H1 (cell line): ENCODE measurements around the gene IL16. TPM values are rescaled to one million over a fixed set of nuclear protein-coding genes. Genes with fewer than 3 reads are reported as not detected.

Experiments
- E2F6 ChIP-seq: IDR thresholded peaks from 2 replicates; pipeline ENCODE4 v1.6.1; 2012; ENCODE audit warnings: inconsistent platforms
- KDM5A ChIP-seq: fragments of 200-600 bp; IDR thresholded peaks from 2 replicates; pipeline ENCODE4 v1.7.1; 2012; ENCODE audit warnings: mild to moderate bottlenecking, low read length, inconsistent platforms, mixed read lengths
- polyA plus RNA-seq, 7 experiments: library from polyadenylated mRNA; depleted of rRNA in 3 of 7; stranded (reverse) in 5 of 7; unstranded in 2 of 7; fragments of >200 nt in 5 of 7; fragments of 200-250 nt in 2 of 7; gene quantifications; 1 replicate in 5 of 7; 2 replicates in 1 of 7; 4 replicates in 1 of 7; pipeline versions ENCODE4 v1.2.1 to v1.2.3, GENCODE V29; 2011 to 2013; ENCODE audit warnings: missing spikeins in 2 of 7, mixed read lengths in 2 of 7
- total RNA-seq: library from RNA; stranded (reverse); fragmentation: NEBNext Ultra II Directional; extraction: Animal tissue kit (Norgen Biotek cat#: 25700); gene quantifications from 2 replicates; pipeline ENCODE4 v1.2.1, GENCODE V29; 2021

Gene IL16
- total and polyA plus RNA-seq, 2 of the 8 experiments (the other 6 are each of a cell fraction or from before 2014, with no cell fraction given), result 0.03 to 0.09 TPM

DNA sequence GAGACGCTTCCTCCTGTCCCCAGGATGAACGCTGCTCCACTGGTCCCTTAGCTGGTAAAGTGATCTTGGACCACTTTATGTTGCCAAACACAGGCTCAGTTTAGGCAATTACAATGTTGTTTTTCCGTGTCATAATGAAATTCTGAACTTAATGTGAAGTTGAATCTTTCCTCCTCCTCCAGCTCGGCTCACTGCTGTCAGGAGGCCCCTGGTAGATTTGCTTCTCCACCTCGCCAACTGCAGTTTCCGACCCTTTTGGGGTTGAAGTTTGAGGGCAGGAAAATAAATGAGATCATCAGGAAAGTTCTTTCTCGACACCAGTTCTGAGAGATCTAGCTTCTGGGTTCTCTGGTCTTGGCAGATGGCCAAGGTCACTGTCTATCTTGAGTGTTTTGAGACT lies 34.8 kb upstream of the IL16 start (continued):
- TF ChIP-seq E2F6 (no peak), KDM5A (no peak)
